Measurements from ENCODE around the gene PARP15. TPM values are rescaled to one million over a fixed set of nuclear protein-coding genes. Genes with fewer than 3 reads are reported as not detected.

The PARP15 gene
- total RNA-seq, result under 0.01 TPM

DNA sequence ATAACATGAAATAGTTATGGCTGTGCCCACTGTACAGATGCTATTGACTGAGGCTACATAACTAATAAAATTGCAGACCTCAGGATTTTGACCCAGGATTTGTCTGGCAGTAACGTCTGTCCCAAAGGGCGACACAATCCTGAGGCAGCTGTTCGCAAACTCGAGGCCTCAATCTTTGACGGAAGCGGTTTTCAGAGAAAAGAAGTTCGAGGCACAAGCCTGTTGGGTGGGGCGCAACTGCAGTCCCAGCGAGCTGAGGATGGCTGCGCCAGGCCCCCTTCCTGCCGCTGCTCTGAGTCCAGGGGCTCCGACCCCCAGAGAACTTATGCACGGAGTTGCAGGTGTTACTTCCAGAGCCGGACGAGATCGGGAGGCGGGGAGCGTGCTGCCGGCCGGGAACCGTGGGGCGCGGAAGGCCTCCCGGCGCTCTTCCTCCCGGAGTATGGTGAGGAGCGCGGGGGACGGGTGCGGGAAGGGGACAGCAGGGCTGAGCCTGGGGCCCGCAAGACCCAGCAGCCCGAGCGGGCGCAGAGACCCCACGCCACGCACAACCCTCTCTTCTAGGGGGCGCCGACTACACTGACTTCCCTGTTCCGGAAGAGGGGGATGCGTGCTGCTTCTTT lies at the start of gene PARP15:
Gene PARP15, plus strand, starts transcription at position 242 of the 623 bp plus-strand sequence. Its CDS starts 18 bp downstream, at position 260.

GRCh38 chr3:122564155-122564912 lies 13.1 kb upstream of the PARP15 start, which contains the start of the genes DTX3L and PARP9:
Gene DTX3L (plus strand): TSS chr3:122564338. CDS start chr3:122564427, 89 bp downstream.
Gene PARP9 (minus strand): TSS chr3:122564300. CDS start chr3:122559620, 4,680 bp downstream.

DNA sequence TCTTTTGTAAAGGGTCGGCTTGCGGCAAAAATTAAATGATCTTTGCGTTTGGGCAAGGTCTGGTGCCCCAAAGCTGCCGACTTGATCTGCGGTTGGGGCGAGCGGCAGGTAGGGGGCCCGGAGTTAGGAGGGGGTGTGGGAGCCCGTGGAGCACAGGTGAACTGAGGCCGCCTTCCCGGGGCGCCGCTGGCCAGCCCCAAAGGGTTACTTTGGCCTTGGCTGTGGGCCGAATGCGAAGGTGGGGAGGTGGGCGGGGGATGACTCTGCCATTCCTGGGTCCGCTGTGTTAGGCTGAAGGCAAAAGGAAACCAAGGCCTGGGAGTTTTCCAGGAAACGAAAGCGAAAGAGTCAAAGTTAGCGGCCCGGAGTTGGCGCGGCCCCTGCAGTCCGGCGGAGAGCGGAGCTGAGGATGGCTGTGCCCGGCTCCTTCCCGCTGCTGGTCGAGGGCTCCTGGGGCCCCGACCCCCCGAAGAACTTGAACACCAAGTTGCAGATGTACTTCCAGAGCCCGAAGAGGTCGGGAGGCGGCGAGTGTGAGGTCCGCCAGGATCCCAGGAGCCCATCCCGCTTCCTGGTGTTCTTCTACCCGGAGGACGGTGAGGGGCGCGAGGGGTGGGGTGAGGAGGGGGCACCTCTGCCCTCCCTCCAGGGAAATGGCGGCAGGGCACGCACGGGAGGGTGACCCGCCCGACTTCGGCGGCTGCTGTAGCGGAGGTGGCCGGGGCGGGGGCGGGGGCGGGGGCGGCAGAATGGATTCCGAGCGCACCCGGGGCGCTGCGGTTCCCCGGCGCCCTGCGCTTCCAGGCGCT lies 103.2 kb downstream of the PARP15 start, which contains the start of gene PARP14:
Gene PARP14, plus strand, starts transcription at position 365 of the 809 bp plus-strand sequence. Its CDS starts 45 bp downstream, at position 410.

Other genes with a start within 250 kb of the PARP15 start
- 24.7 TPM for gene MIX23, start 194.4 kb upstream of the PARP15 start, total RNA-seq
- 15.9 TPM for gene FAM162A, start 193.5 kb upstream of the PARP15 start, total RNA-seq
- 6.0 TPM for gene WDR5B, start 161.6 kb upstream of the PARP15 start, total RNA-seq
- gene KPNA1, start 62.7 kb upstream of the PARP15 start, total RNA-seq, result 56.1 TPM
- 9.7 TPM for gene PARP9, start 13.3 kb upstream of the PARP15 start, total RNA-seq
- 6.7 TPM for gene DTX3L, start 13.3 kb upstream of the PARP15 start, total RNA-seq
- gene PARP14, start 103.2 kb downstream of the PARP15 start, total RNA-seq, result 15.0 TPM
- 6.5 TPM for gene HSPBAP1, start 216.2 kb downstream of the PARP15 start, total RNA-seq
- gene SLC49A4, start 217.4 kb downstream of the PARP15 start, total RNA-seq, result 32.1 TPM